Dedifferentiated amniotic fluid mesenchymal stem cell (primary cell): ENCODE results near the gene GDF7.
"Not testable (repeated sequence)": the region's sequence is repeated elsewhere in the genome, so short reads cannot be mapped to it uniquely, and the experiment has no call there.

Experiments
- DNase-seq: peaks from one replicate; pipeline ENCODE4 v3.0.0-alpha.2; 2016; ENCODE audit errors: extremely low spot score

GDF7 gene

DNA sequence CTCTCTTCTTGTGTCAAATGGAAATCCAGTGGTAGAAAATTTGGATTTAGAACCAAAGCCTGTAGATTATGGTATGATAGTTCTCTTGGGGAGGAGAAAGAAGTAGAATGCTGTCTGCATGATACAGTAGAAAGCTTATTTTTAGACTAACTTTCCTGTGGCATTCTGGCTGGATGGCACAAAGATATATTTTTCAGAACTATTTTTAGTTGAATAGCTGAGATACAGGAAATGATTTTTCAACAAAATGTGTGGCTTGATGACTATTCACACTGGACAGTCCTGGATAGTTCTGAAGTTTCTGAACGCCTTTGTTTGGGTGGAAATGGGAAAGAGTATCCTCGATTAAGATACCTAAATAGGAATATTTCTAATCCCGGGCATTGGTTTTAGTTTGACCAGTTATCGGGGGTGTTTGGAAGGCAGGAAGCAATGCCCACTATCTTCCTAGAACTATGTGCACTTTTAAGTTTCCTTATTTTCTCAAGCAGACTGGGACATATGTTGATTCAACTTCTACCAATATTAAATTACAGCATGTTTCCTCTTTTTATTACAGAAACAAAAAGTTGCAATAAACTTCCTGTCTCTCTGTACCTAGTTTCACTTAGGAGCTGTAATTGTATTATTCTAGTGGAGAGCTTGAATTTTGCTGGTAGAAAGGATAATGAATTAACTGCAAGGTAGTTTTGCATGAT is 32.1 kb downstream of the GDF7 start:
- DNase-seq, result no peak

DNA sequence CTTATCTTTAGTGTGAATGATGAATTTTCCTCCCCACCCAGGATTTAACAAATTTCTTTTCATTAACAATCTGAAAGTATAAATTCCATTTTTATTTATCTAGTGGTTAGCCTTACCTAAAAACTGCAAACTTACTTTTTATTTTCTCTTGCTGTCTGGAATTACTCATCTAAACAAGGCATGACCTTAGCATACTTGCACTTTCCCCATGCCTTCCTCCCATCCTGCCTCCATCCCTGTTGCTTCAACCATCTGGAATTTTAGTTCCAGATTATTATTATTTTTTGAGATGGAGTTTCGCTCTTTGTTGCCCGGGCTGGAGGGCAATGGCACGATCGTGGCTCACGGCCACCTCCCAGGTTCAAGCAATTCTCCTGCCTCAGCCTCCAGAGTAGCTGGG is 35.6 kb downstream of the GDF7 start:
- DNase-seq, result no peak

DNA sequence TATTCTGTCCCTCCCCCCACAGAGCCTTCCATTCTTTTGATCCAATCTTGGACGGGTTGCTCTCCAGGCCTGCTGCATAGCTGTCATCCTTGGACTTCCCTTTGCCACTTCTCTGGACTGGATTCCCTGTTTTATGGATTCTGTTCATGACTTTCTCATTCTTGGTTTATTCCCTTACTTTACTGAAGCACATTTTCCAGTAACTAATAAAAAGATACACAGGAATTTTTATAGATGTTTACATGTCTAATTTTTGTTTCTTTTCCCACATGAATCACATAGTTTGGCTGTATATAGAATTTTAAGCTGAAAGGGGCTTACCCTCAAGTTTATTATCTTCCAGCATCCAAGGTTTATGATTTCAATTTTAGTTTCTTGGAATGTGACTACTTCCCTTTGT is 37.9 kb downstream of the GDF7 start:
- DNase-seq, result no peak

DNA sequence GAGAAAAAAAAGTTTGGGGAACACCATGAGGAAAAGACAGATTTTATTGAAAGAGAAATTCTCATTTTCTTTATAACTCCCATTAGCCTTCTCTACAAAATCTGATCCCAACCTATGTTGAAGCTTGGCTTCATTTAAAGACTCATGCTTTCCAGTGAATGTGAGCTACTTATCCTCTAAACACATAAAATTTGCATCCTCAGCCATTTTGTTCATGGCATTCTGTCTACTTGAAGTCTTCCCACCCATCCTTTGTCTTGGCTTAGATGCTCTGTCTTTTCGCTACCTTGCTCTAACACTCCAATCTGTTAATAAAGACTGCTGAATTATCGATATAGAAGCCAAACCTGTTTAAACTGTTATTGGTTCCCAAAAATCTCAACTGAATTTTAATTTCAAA is 39.3 kb downstream of the GDF7 start:
- no peak for DNase-seq

DNA sequence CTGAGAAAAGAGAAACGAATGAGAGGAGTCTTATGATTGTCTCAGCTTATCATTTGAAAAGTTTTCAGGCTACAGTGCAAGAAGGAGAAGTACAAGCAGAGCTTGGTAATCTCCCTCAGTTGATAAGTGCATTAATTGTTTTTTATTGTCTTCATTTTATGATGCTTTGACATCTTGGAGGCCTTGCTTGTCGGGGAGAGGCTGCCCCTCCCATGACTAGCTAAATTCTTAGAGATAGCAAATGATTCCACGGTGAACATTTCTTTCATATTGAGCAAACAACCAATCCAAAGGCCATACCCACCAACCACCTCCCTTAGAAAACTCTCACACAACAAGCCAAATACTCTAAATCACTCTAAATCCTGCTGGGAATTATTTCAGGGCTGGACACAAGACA is 39.8 kb downstream of the GDF7 start:
- DNase-seq, result no peak

DNA sequence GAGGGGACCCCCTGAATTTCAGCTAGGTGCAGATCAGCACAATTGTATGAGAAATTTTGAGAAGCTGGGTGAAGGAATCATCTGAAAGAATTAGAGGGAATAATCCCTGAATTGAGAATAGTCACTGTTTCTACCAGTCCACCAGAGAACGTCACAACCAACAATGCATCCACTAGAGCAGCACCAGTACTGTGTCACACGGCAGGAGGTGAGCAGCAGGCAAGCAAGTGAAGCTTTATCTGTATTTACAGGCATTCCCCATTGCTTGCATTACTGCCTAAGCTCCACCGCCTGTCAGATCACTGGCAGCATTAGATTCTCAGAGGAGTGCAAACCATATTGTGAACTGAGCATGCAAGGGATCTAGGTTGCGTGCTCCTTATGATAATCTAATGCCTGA is 40.7 kb downstream of the GDF7 start:
- DNase-seq, result no peak

DNA sequence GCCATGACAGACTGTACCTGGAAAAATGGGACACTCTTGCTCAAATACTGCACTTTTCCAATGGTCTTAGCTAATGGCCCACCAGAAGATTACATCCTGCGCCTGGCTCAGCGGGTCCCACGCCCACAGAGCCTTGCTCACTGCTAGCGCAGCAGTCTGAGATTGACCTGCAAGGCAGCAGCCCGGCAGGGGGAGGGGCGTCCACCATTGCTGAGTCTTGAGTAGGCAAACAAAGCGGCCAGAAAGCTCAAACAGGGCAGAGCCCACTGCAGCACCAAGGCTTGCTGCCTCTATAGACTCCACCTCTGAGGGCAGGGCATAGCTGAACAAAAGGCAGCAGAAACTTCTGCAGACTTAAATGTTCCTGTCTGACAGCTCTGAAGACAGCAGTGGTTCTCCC is 44.7 kb downstream of the GDF7 start:
- not testable (repeated sequence) for DNase-seq

DNA sequence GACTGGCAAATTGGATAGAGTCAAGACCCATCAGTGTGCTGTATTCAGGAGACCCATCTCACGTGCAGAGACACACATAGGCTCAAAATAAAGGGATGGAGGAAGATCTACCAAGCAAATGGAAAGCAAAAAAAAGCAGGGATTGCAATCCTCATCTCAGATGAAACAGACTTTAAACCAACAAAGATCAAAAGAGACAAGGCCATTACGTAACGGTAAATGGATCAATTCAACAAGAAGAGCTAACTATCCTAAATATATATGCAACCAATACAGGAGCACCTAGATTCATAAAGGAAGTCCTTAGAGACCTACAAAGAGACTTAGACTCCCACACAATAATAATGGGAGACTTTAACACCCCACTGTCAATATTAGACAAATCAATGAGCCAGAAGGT is 46.6 kb downstream of the GDF7 start:
- DNase-seq, result not testable (repeated sequence)

DNA sequence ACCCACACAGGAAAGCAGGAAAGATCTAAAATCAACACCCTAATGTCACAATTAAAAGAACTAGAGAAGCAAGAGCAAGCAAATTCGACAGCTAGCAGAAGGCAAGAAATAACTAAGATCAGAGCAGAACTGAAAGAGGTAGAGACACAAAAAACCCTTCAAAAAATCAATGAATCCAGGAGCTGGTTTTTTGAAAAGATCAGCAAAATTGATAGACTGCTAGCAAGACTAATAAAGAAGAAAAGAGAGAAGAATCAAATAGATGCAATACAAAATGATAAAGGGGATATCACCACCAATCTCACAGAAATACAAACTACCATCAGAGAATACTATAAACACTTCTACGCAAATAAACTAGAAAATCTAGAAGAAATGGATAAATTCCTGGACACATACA is 47.5 kb downstream of the GDF7 start:
- not testable (repeated sequence) for DNase-seq

DNA sequence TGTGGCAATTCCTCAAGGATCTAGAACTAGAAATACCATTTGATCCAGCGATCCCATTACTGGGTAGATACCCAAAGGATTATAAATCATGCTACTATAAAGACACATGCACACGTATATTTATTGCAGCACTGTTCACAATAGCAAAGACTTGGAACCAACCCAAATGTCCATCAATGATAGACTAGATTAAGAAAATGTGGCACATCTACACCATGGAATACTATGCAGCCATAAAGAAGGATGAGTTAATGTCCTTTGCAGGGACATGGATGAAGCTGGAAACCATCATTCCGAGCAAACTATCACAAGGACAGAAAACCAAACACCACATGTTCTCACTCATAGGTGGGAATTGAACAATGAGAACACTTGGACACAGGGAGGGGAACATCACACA is 49.2 kb downstream of the GDF7 start:
- DNase-seq, result not testable (repeated sequence)

DNA sequence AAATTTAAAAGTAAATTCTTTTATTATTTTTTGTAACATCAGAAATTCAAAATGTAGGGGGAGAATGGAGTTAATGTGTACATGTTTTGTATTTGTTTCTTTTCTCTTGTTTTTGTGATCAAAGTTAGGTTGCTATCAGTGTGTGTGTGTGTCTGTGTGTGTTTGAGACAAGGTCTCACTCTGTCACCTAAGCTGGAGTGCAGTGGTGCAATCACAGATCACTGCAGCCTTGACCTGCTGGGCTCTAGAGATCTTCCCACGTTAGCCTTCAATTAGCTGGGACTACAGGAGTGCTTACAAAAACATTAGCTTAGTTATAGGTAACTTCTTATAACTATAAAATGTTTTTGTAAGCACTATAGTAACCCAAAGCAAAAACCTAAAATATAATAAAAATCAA is 50.7 kb downstream of the GDF7 start:
- no peak for DNase-seq

DNA sequence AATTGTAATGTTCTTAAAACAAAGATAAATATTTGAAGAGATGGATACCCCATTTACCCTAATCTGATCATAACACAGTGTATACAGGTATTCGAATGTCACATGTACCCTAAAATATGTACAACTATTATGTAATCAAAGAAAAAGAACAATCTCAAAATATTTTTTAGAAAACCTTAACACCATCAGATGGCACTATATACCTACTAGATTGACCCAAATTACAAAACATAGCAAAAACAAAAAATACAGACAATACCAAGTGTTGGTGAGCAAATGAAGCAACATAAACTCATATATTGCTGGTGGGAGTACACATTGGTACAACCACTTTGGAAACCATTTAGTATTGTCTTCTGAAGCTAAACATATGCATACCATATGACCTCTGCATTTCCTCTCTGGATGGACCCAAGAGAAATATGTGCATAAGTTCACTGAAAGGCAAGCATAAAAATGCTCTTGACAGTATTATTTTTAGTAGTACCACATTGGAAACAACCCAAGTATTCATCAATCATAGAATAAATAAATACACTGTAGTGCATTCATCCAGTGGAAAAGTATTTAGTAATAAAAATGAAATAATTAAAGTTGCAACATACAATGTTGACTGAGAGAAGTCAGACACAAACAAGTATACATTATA is 55.8 kb downstream of the GDF7 start:
- no peak for DNase-seq

DNA sequence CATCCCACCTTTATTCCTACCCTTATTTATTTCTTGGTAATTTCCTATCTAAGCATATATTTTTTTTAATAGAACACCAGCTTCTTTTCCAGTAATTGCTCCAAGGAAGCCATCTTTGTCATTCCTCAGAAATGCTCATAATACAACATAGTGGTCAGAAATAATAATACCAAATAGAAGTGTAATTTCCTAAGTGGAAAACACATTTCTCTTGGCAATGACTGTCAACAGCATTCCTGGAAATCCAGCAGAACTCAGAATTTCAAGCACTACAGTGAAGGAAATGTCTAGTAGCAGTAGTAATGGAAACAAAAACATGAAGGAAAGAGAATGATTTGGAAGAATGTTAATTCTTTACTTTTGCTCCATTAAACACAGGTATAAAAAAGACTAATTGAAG is 56.6 kb downstream of the GDF7 start:
- DNase-seq, result no peak

DNA sequence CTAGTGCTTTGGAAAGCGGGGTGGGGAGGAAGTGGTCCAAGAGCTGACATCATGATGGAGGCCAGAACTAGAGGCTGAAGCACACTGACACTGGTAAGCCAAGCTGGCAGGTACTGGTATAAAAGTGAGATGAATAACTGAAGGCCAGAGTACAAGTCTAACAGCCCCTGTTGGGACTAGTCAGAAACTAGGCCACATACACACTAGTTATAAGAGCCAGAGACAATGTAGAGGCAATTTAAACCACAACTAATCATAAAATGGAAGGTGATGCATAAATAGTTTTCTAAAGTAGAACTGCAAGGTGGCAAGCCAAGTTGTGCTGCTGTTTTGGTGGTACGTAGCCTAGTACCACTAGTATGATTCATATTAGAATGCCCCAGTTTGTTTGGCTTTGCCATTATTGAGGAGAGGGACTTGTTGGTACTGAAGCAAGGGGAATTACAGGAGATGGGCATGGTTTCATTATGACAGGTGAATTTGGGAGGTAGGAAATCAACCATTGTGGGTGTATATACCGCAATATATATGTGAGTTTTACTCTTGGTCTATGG is 57.6 kb downstream of the GDF7 start:
- no peak for DNase-seq

DNA sequence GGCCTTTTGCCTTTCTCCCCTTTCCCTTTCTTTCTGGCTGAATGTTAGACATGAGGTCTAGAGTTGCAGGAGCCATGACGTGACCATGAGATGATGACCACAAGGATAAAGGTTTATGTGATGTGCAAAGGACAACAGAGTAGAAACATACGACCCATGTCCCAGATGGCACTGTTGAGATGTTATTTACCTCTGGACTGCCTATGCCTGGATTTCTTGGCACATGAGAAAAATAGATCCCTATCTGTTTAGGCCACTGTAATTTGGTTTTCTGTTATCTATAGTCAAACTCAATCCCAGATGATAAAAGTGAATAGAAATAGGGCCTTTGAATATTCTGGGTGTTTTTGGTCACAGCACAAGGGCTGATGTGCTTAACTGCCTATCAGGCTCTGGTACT is 58.8 kb downstream of the GDF7 start:
- no peak for DNase-seq

DNA sequence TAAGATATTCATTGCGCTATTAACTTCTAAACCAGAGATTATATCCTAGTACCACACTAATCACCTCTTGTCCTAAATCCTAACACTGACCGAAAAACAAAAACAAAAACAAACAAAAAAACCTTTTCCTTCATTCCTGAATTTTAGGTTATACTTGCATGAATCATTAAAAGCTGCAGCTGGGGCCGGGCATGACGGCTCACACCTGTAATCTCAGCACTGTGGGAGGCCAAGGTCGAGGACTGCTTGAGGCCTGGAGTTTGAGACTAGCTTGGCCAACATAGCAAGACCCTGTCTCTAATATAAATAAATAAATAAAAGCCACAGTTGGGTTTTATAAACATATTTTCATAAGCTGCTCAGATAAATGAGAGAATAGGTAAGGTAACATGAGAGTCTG is 60.0 kb downstream of the GDF7 start:
- DNase-seq, result no peak

DNA sequence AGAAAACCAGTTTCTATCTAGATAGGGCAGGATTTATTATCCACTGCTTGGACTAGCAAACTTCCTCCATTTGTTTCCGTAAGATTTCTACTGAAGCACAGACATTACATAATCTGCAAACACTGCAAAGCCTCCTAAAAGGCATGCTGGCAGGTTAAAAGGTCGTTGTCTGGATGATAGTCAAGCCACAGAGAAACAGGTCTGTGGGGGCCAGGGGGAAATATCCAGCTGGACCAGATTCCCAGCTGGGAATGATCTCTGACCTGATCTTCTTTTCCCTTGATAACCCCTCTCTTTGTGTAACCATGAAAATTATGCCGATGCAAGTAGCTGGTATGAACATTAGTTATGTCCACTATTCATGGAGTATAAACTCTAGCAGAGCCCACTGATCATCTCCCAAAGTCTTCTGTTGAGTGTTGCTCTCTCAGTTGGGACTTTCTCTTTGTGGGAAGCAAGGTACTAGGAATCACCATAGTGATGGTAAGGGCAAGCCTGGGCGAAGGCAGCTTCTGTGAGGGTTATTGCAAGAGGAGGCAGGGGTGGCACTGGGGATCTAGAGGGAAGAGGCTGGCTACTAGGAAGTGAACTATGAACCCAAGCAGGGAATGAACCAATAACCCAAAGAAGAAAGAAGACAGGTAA is 61.3 kb downstream of the GDF7 start:
- DNase-seq, result no peak
